IMR-90 (cell line): ENCODE data around the gene MYL6. TPM values are rescaled to one million over a fixed set of nuclear protein-coding genes. Genes with fewer than 3 reads are reported as not detected.

ENCODE experiments used
- ATAC-seq: fragments of 200-7000 bp; cut with Tn5 transposase; 2 replicates; pipeline ENCODE4 v1.9.1; 2020; ENCODE audit warnings: low read depth, mild to moderate bottlenecking, moderate library complexity
- BruUV-seq: library from RNA; stranded (reverse); fragments of 400-500 nt; replicated peaks from 2 replicates; lab custom pipeline; 2021; lab: Mats Ljungman, UMichigan
- CTCF ChIA-PET: fragments of 300-600 bp; formaldehyde crosslinking; extraction: SDS; loops from one replicate; lab custom pipeline; 2021; ENCODE audit warnings: antibody characterized with exemption; lab: Yijun Ruan, JAX
- POLR2A ChIA-PET: fragments of 300-600 bp; sonication (Branson Sonifier 250); formaldehyde crosslinking; loops from one replicate; lab custom pipeline; 2022; ENCODE audit warnings: antibody characterized with exemption; ENCODE audit not compliant: unreplicated experiment; lab: Charles Lee
- DNase-seq: peaks from one replicate; pipeline ENCODE4 v3.0.0; 2013
- H2AFZ ChIP-seq: replicated peaks from 2 replicates; pipeline ENCODE3; 2013; ENCODE audit warnings: low read length, mild to moderate bottlenecking; ENCODE audit not compliant: poor library complexity
- H2AK5ac ChIP-seq: 2 replicates; pipeline ENCODE4 v1.6.1; 2013; ENCODE audit warnings: low read depth, low read length, inconsistent platforms
- H2AK9ac ChIP-seq: replicated peaks from 2 replicates; pipeline ENCODE3; 2013; ENCODE audit warnings: mild to moderate bottlenecking, low read depth, low read length, moderate library complexity; ENCODE audit not compliant: poor library complexity
- H2BK120ac ChIP-seq: 2 replicates; pipeline ENCODE4 v1.6.1; 2013; ENCODE audit warnings: low read depth, low read length, inconsistent platforms
- H2BK15ac ChIP-seq: 3 replicates; pipeline ENCODE4 v1.6.1; 2013; ENCODE audit warnings: low read depth, low read length, inconsistent platforms
- H2BK20ac ChIP-seq: 2 replicates; pipeline ENCODE4 v1.6.1; 2013; ENCODE audit warnings: low read depth, mild to moderate bottlenecking, inconsistent platforms, low read length, moderate library complexity
- H2BK5ac ChIP-seq: 2 replicates; pipeline ENCODE4 v1.6.1; 2013; ENCODE audit warnings: mild to moderate bottlenecking, low read depth, low read length, inconsistent platforms; ENCODE audit not compliant: poor library complexity, severe bottlenecking
- H3K14ac ChIP-seq: replicated peaks from 2 replicates; pipeline ENCODE4 v1.6.1; 2013; ENCODE audit warnings: low read depth, low read length, inconsistent platforms
- H3K18ac ChIP-seq: 2 replicates; pipeline ENCODE4 v1.6.1; 2013; ENCODE audit warnings: low read depth, low read length, control low read depth
- H3K23ac ChIP-seq: 2 replicates; pipeline ENCODE4 v1.6.1; 2013; ENCODE audit warnings: low read depth, low read length, inconsistent platforms
- H3K27ac ChIP-seq: 2 replicates; pipeline ENCODE4 v1.5.1; 2013; ENCODE audit warnings: mild to moderate bottlenecking, control low read depth, low read length; ENCODE audit not compliant: insufficient read depth
- H3K27me3 ChIP-seq: 2 replicates; pipeline ENCODE4 v1.6.1; 2013; ENCODE audit warnings: low read length; ENCODE audit not compliant: control insufficient read depth, insufficient read depth
- H3K36me3 ChIP-seq: 2 replicates; pipeline ENCODE4 v1.6.1; 2013; ENCODE audit warnings: low read length, mixed read lengths; ENCODE audit not compliant: control insufficient read depth, insufficient read depth
- H3K4ac ChIP-seq: 2 replicates; pipeline ENCODE4 v1.6.1; 2013; ENCODE audit warnings: low read depth, low read length, inconsistent platforms
- H3K4me1 ChIP-seq: 2 replicates; pipeline ENCODE4 v1.6.1; 2013; ENCODE audit warnings: low read length, mixed read lengths; ENCODE audit not compliant: control insufficient read depth, insufficient read depth
- H3K4me2 ChIP-seq: 2 replicates; pipeline ENCODE4 v1.6.1; 2013; ENCODE audit warnings: low read depth, mild to moderate bottlenecking, control low read depth, low read length, moderate library complexity
- H3K4me3 ChIP-seq: 2 replicates; pipeline ENCODE4 v1.5.1; 2013; ENCODE audit warnings: low read depth, mild to moderate bottlenecking, control low read depth, low read length, moderate library complexity; ENCODE audit not compliant: insufficient read depth
- H3K56ac ChIP-seq: 2 replicates; pipeline ENCODE4 v1.6.1; 2013; ENCODE audit warnings: low read length, inconsistent platforms; ENCODE audit not compliant: insufficient read depth; ENCODE audit errors: extremely low read depth
- H3K79me1 ChIP-seq, 2 experiments: 2 replicates each; pipeline ENCODE4 v1.6.1; 2013; ENCODE audit warnings: low read length in 2 of 2, inconsistent platforms in 1 of 2, low read depth in 1 of 2
- H3K9ac ChIP-seq: 2 replicates; pipeline ENCODE4 v1.6.1; 2013; ENCODE audit warnings: low read depth, low read length, control low read depth
- H3K9me1 ChIP-seq: 2 replicates; pipeline ENCODE4 v1.6.1; 2013; ENCODE audit warnings: low read length, inconsistent platforms; ENCODE audit not compliant: insufficient read depth
- H3K9me3 ChIP-seq: 2 replicates; pipeline ENCODE4 v1.6.1; 2013; ENCODE audit warnings: low read length; ENCODE audit not compliant: control insufficient read depth, insufficient read depth
- H4K20me1 ChIP-seq: 2 replicates; pipeline ENCODE4 v1.6.1; 2013; ENCODE audit warnings: low read length, inconsistent platforms; ENCODE audit not compliant: insufficient read depth
- H4K5ac ChIP-seq: 2 replicates; pipeline ENCODE4 v1.6.1; 2013; ENCODE audit warnings: mild to moderate bottlenecking, low read depth, low read length, control low read depth
- H4K8ac ChIP-seq, 2 experiments: 2 replicates each; pipeline ENCODE4 v1.6.1; 2013; ENCODE audit warnings: low read depth in 2 of 2, low read length in 2 of 2, control low read depth in 1 of 2, inconsistent platforms in 1 of 2
- H4K91ac ChIP-seq: 2 replicates; pipeline ENCODE4 v1.6.1; 2013; ENCODE audit warnings: low read depth, low read length, inconsistent platforms; ENCODE audit not compliant: insufficient read depth
- FOS ChIP-seq: fragments of 150-350 bp; IDR thresholded peaks from 2 replicates; pipeline ENCODE4 v1.6.1; 2016; ENCODE audit warnings: low read depth, low read length
- MAZ ChIP-seq: IDR thresholded peaks from 2 replicates; pipeline ENCODE4 v1.6.1; 2012; ENCODE audit warnings: low read depth, mild to moderate bottlenecking, low read length, improper control_type of control experiment, moderate library complexity, borderline replicate concordance
- POLR2A ChIP-seq: IDR thresholded peaks from 2 replicates; pipeline ENCODE4 v1.6.1; 2012; ENCODE audit warnings: mild to moderate bottlenecking, low read depth, low read length
- SMC3 ChIP-seq: fragments of 150-350 bp; IDR thresholded peaks from 2 replicates; pipeline ENCODE4 v1.6.1; 2016; ENCODE audit warnings: low read depth, mild to moderate bottlenecking, antibody characterized with exemption, low read length, moderate library complexity
- WGBS, 2 experiments: methylation state at CpG; one replicate each; pipeline versions ENCODE4 v1.1.5 to v1.1.7; 2013; ENCODE audit warnings: missing lambda C conversion rate in 2 of 2; ENCODE audit not compliant: insufficient read length in 1 of 2; ENCODE audit errors: extremely low coverage in 2 of 2; 5-methylcytosine and 5-hydroxymethylcytosine counted together
- dilution Hi-C: fragments of 300-500 bp; cut with HindIII; formaldehyde crosslinking; loops from one replicate; pipeline ENCODE4 v1.14.3; 2018; ENCODE audit warnings: low sequenced_read_pairs; ENCODE audit not compliant: unreplicated experiment
- in situ Hi-C: fragments of 300-500 bp; cut with MboI; formaldehyde crosslinking; loops from 3 replicates; pipeline ENCODE4 v1.14.3; 2019; ENCODE audit warnings: low sequenced_read_pairs, inconsistent platforms, mixed read lengths
- intact Hi-C: fragments of 100-400 bp; cut with micrococcal nuclease; formaldehyde crosslinking; loops from 2 replicates; pipeline ENCODE4 v1.10.0; 2022
- polyA plus RNA-seq, 3 experiments: library from polyadenylated mRNA; depleted of rRNA; stranded (reverse); fragments of >200 nt; gene quantifications; 2 replicates each; pipeline ENCODE4 v1.2.3, GENCODE V29; 2012; ENCODE audit warnings: low replicate concordance in 1 of 3
- total RNA-seq: library from RNA; depleted of rRNA; stranded (reverse); fragments of >200 nt; gene quantifications from 2 replicates; pipeline ENCODE4 v1.2.3, GENCODE V29; 2012
- TF ChIP-seq, protein P1 (sequence below): fragments of 150-350 bp; IDR thresholded peaks from 2 replicates; pipeline ENCODE4 v1.6.1; 2016; ENCODE audit warnings: low read depth, mild to moderate bottlenecking, low read length, moderate library complexity, borderline replicate concordance

Gene MYL6
- total and polyA plus RNA-seq, 2 of the 4 experiments (the other 2 are of a cell fraction) = 4,816 to 6,979 TPM

DNA sequence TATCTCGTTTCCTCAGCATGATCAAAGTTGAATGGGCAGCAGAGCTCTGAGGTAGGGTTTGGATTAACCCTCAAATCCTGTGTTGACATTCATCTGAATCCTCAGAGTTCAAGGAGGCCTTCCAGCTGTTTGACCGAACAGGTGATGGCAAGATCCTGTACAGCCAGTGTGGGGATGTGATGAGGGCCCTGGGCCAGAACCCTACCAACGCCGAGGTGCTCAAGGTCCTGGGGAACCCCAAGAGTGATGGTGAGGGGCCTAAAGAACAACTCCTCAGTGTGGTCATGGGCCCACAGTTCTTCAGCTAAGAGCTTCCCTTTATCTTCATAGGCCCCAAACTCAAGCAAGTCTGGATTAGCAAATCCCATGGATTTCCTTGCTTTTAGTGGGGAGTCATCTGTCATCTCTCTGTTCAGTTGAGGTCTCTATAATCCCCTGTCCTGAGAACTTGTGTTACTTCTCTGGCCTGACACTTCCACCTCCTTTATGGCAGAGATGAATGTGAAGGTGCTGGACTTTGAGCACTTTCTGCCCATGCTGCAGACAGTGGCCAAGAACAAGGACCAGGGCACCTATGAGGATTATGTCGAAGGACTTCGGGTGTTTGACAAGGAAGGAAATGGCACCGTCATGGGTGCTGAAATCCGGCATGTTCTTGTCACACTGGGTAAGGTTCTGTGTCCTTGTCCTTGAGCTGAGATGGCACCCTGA lies 1.5 kb downstream of the MYL6 start (continued):
- TF ChIP-seq, protein P1, sequence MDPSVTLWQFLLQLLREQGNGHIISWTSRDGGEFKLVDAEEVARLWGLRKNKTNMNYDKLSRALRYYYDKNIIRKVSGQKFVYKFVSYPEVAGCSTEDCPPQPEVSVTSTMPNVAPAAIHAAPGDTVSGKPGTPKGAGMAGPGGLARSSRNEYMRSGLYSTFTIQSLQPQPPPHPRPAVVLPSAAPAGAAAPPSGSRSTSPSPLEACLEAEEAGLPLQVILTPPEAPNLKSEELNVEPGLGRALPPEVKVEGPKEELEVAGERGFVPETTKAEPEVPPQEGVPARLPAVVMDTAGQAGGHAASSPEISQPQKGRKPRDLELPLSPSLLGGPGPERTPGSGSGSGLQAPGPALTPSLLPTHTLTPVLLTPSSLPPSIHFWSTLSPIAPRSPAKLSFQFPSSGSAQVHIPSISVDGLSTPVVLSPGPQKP = no peak
- TF ChIP-seq MAZ = no peak

DNA sequence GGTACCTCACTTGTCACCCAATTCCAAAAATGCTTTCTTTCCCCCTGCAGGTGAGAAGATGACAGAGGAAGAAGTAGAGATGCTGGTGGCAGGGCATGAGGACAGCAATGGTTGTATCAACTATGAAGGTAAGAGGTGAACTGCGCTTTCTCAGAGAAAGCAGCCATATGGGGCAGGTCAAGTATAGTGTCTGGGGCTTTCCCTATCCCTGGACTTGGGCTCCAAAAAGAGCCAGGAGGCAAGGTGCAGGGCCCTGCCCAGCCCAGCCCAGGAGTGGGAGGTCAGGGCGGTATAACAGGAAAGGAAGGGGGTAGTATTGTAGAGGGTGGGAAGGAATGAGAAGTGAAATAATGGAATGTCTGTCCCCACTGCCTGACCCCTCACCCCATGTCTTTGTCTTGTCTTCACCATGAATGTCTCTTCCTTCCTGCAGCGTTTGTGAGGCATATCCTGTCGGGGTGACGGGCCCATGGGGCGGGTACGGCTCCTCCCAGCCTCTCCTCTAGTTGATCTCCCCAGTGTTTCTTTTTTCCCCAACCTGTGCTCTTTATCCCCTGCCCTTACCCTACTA lies 2.1 kb downstream of the MYL6 start:
- H4K20me1 ChIP-seq = peaks cover 64% of the 10 kb centered on the region

More for the DNA sequence above, 2.1 kb downstream of the MYL6 start:
- in situ Hi-C loops (no loop called here), dilution Hi-C loops (no loop called here), intact Hi-C loops (no loop called here)
- DNase-seq (peak; percentile 35), ATAC-seq (no peak)
- Histone ChIP-seq H2AK5ac (peak overlapping the region; percentile 69; the same call in 1 of the 2 replicates), H2AK9ac (peak overlapping the region; percentile 85), H2AFZ (peak overlapping the region; percentile 61), H2BK120ac (no peak overlapping the region), H3K27me3 (no peaks in the 10 kb centered on the region), H3K79me1 (peaks cover 14 to 53% of the 10 kb centered on the region in 2 experiments), H2BK5ac (peak overlapping the region; percentile 91), H3K23ac (peak overlapping the region; percentile 99), H4K5ac (no peak overlapping the region), H3K36me3 (peaks cover 62% of the 10 kb centered on the region), H4K91ac (no peak overlapping the region), H3K9me3 (no peaks in the 10 kb centered on the region), H3K4me1 (peaks cover 15% of the 10 kb centered on the region), H3K9me1 (peaks cover 2% of the 10 kb centered on the region; the same call in 1 of the 2 replicates), H3K27ac (peak overlapping the region; percentile 90), H4K8ac (peak overlapping the region; percentile 72 to 79; a peak in 3 of 4 replicates), H3K4me2 (peak overlapping the region; percentile 98), H2BK20ac (no peak overlapping the region), H3K56ac (peak overlapping the region; percentile 99), H3K4ac (peak overlapping the region; percentile 97), H2BK15ac (peak overlapping the region; percentile 14; the same call in 1 of the 3 replicates), H3K18ac (no peak overlapping the region), H3K14ac (peak overlapping the region; percentile 98), H3K4me3 (peak overlapping the region; percentile 73), H3K9ac (peak overlapping the region; percentile 100)
- ChIA-PET POLR2A (interaction anchor here (0.6 kb wide), 1 partner anchor 9 kb away, joined by 3 read pairs; no protein-coding TSS in a partner anchor), CTCF (no interaction called here)
- TF ChIP-seq, protein P1 = no peak
- no peak for TF ChIP-seq FOS
- no peak for TF ChIP-seq SMC3
- TF ChIP-seq POLR2A = peak; percentile 57
- WGBS, 2 experiments = no CpG with 5 or more reads among the region's 7 CpGs
- no TSS peak for BruUV-seq
